Panc1 (cell line): ENCODE data around the gene RNF220. TPM values are rescaled to one million over a fixed set of nuclear protein-coding genes. Genes with fewer than 3 reads are reported as not detected.

Source experiments
- ATAC-seq: fragments of 200-7000 bp; cut with Tn5 transposase; 2 replicates; pipeline ENCODE4 v1.9.1; 2020; ENCODE audit warnings: mild to moderate bottlenecking, moderate library complexity
- BruUV-seq: library from RNA; stranded (reverse); fragments of 400-500 nt; replicated peaks from 2 replicates; lab custom pipeline; 2021; lab: Mats Ljungman, UMichigan
- CTCF ChIA-PET: fragments of 300-600 bp; sonication (Branson Sonifier 250); formaldehyde crosslinking; loops from one replicate; lab custom pipeline; 2022; ENCODE audit warnings: antibody characterized with exemption; lab: Charles Lee
- POLR2A ChIA-PET: fragments of 300-600 bp; sonication (Branson Sonifier 250); formaldehyde crosslinking; loops from one replicate; lab custom pipeline; 2022; ENCODE audit warnings: antibody characterized with exemption; lab: Charles Lee
- DNase-seq: peaks from one replicate; pipeline ENCODE4 v3.0.0-alpha.2; 2010; ENCODE audit warnings: low read depth, low spot score
- H3K27ac ChIP-seq: 2 replicates; pipeline ENCODE4 v1.5.1; 2011; ENCODE audit warnings: mild to moderate bottlenecking, low read length, inconsistent platforms
- H3K27me3 ChIP-seq: fragments of 200-500 bp; sonication (Bioruptor generic); 2 replicates; pipeline ENCODE4 v1.6.0; 2014; ENCODE audit warnings: low read length, inconsistent platforms; ENCODE audit not compliant: control insufficient read depth, insufficient read depth
- H3K36me3 ChIP-seq: fragments of 200-500 bp; sonication (Bioruptor generic); 2 replicates; pipeline ENCODE4 v1.5.1; 2014; ENCODE audit warnings: inconsistent platforms, mild to moderate bottlenecking, low read length, moderate library complexity; ENCODE audit not compliant: control insufficient read depth, insufficient read depth
- H3K4me1 ChIP-seq: 2 replicates; pipeline ENCODE4 v1.5.1; 2011; ENCODE audit warnings: inconsistent platforms, mild to moderate bottlenecking, low read length, moderate library complexity; ENCODE audit not compliant: control insufficient read depth, insufficient read depth
- H3K4me3 ChIP-seq, 2 experiments: 2 replicates each; pipeline ENCODE4 v1.5.1; 2011 to 2012; ENCODE audit warnings: low read depth in 2 of 2, low read length in 2 of 2, mild to moderate bottlenecking in 2 of 2, inconsistent platforms in 1 of 2, moderate library complexity in 1 of 2
- H3K9me3 ChIP-seq: fragments of 200-500 bp; sonication (Bioruptor generic); 2 replicates; pipeline ENCODE4 v1.5.1; 2014; ENCODE audit warnings: low read depth, mild to moderate bottlenecking, inconsistent platforms, low read length, moderate library complexity; ENCODE audit not compliant: control insufficient read depth, insufficient read depth
- POLR2AphosphoS5 ChIP-seq: IDR thresholded peaks from 2 replicates; pipeline ENCODE4 v1.6.1; 2012; ENCODE audit warnings: mild to moderate bottlenecking, low read depth, low read length, moderate library complexity
- SIN3A ChIP-seq: IDR thresholded peaks from 2 replicates; pipeline ENCODE4 v1.6.1; 2012; ENCODE audit warnings: low read depth, mild to moderate bottlenecking, low read length, moderate library complexity, borderline replicate concordance; ENCODE audit not compliant: insufficient read depth
- TCF7L2 ChIP-seq: IDR thresholded peaks from 2 replicates; pipeline ENCODE4 v1.6.1; 2011; ENCODE audit warnings: mild to moderate bottlenecking, low read depth, low read length, inconsistent platforms
- in situ Hi-C: cut with HindIII; loops from 2 replicates; pipeline ENCODE4 v1.10.0; 2016; ENCODE audit warnings: low sequenced_read_pairs, low pct_unique_long_range_greater_than_20kb
- intact Hi-C: fragments of 100-400 bp; cut with micrococcal nuclease; formaldehyde crosslinking; loops from one replicate; pipeline ENCODE4 v1.10.0; 2022; ENCODE audit not compliant: unreplicated experiment
- total RNA-seq: library from RNA; stranded (reverse); gene quantifications from one replicate; pipeline ENCODE4 v1.2.1, GENCODE V29; 2021; ENCODE audit not compliant: unreplicated experiment
- TF ChIP-seq, protein P1 (sequence below), 2 experiments: IDR thresholded peaks; 2 replicates each; pipeline ENCODE4 v1.6.1; 2011 to 2012; ENCODE audit warnings: low read depth in 2 of 2, control low read depth in 1 of 2, low read length in 1 of 2, mild to moderate bottlenecking in 1 of 2, moderate library complexity in 1 of 2; ENCODE audit not compliant: insufficient read depth in 1 of 2
- TF ChIP-seq, protein P2 (sequence below): fragments of 450-650 bp; IDR thresholded peaks from 2 replicates; pipeline ENCODE4 v1.5.1; 2017; ENCODE audit warnings: mild to moderate bottlenecking

Gene RNF220
- total RNA-seq, 1 experiment from 2014 or later, result 64.9 TPM

DNA sequence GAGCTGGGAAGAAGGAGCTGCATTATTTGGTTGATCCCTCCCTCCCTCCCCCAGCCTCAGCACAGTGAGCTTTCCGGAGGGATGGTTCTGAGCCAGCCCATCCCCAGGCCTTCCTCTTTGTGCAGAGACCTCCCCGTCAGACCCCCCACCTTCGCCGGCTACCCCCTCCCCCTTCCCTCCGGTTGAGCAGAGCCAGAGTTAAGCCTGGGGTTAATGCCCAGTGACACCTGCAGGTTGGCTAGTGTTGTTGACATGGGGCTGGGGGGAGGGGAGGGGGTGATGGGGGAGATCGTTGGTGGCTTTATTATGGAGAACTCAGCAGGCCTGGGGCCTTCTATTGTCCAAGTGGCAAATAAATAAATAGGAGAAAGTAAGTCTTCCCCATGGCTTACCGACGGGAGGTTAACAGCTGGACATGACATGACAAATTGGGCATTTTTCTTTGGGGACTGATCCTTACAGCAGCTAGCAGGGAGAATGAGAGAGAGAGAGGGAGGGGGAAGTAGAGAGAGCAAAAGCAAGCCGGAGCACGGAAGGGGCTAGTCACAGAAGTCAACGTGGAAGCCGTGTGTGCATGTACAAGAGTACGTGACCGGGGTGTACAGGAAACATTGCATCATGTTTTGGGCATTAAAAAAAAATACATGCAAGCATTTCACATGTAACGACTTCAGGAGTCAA, 138.1 kb downstream of the RNF220 start:
- CTCF ChIA-PET, result no interaction called here

DNA sequence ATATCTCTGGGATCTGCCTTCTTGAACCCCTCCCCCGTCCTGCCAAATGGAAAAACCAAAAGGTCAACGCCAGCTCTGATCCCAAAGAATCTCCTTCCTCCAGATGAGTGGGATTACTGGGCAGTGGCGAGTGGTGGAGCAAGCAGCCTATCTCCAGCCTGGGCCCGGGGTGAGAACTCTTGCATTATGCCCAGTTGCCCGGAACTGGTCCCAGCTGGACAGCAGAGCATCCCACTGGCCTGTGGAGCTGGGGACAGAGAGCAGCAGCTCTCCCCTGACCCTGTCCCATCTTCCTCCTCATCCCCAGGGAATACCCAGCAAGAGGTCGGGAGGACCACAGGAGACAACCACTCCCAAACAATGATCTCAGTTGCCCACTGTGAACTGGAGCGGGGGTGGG, 138.7 kb downstream of the RNF220 start:
- in situ Hi-C loops, result no loop called here
- no peaks in the 10 kb centered on the region for H3K36me3 ChIP-seq
- DNase-seq (no peak), ATAC-seq (no peak)
- no peaks in the 10 kb centered on the region for H3K9me3 ChIP-seq
- H3K4me1 ChIP-seq, result no peaks in the 10 kb centered on the region
- intact Hi-C loops, result no loop called here
- CTCF ChIA-PET, result no interaction called here
- POLR2A ChIA-PET, result no interaction called here
- H3K27ac ChIP-seq, result no peak overlapping the region
- no peak overlapping the region for H3K4me3 ChIP-seq
- TF ChIP-seq POLR2AphosphoS5 (no peak), TCF7L2 (no peak), SIN3A (no peak)
- TF ChIP-seq, protein P1, sequence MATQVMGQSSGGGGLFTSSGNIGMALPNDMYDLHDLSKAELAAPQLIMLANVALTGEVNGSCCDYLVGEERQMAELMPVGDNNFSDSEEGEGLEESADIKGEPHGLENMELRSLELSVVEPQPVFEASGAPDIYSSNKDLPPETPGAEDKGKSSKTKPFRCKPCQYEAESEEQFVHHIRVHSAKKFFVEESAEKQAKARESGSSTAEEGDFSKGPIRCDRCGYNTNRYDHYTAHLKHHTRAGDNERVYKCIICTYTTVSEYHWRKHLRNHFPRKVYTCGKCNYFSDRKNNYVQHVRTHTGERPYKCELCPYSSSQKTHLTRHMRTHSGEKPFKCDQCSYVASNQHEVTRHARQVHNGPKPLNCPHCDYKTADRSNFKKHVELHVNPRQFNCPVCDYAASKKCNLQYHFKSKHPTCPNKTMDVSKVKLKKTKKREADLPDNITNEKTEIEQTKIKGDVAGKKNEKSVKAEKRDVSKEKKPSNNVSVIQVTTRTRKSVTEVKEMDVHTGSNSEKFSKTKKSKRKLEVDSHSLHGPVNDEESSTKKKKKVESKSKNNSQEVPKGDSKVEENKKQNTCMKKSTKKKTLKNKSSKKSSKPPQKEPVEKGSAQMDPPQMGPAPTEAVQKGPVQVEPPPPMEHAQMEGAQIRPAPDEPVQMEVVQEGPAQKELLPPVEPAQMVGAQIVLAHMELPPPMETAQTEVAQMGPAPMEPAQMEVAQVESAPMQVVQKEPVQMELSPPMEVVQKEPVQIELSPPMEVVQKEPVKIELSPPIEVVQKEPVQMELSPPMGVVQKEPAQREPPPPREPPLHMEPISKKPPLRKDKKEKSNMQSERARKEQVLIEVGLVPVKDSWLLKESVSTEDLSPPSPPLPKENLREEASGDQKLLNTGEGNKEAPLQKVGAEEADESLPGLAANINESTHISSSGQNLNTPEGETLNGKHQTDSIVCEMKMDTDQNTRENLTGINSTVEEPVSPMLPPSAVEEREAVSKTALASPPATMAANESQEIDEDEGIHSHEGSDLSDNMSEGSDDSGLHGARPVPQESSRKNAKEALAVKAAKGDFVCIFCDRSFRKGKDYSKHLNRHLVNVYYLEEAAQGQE (IDR thresholded peaks at IDR 0.05; ENCODE audit: insufficient read depth in 1 of 2, low read depth in 2 of 2, low read length in 1 of 2), result no peak
- TF ChIP-seq, protein P2, sequence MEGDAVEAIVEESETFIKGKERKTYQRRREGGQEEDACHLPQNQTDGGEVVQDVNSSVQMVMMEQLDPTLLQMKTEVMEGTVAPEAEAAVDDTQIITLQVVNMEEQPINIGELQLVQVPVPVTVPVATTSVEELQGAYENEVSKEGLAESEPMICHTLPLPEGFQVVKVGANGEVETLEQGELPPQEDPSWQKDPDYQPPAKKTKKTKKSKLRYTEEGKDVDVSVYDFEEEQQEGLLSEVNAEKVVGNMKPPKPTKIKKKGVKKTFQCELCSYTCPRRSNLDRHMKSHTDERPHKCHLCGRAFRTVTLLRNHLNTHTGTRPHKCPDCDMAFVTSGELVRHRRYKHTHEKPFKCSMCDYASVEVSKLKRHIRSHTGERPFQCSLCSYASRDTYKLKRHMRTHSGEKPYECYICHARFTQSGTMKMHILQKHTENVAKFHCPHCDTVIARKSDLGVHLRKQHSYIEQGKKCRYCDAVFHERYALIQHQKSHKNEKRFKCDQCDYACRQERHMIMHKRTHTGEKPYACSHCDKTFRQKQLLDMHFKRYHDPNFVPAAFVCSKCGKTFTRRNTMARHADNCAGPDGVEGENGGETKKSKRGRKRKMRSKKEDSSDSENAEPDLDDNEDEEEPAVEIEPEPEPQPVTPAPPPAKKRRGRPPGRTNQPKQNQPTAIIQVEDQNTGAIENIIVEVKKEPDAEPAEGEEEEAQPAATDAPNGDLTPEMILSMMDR, result no peak
- H3K27me3 ChIP-seq, result no peaks in the 10 kb centered on the region
- no TSS peak for BruUV-seq

More for the DNA sequence above, 138.1 kb downstream of the RNF220 start:
- DNase-seq (no peak), ATAC-seq (no peak)
- Histone ChIP-seq H3K4me1 (no peaks in the 10 kb centered on the region), H3K9me3 (no peaks in the 10 kb centered on the region), H3K27ac (no peak overlapping the region), H3K4me3 (no peak overlapping the region), H3K36me3 (no peaks in the 10 kb centered on the region), H3K27me3 (no peaks in the 10 kb centered on the region)
- BruUV-seq, result no TSS peak
- in situ Hi-C loops, result no loop called here
- POLR2A ChIA-PET, result no interaction called here
- intact Hi-C loops, result no loop called here
- no peak for TF ChIP-seq TCF7L2
- no peak for TF ChIP-seq SIN3A
- TF ChIP-seq, protein P1 (IDR thresholded peaks at IDR 0.05; ENCODE audit: insufficient read depth in 1 of 2, low read depth in 2 of 2, low read length in 1 of 2), result no peak
- TF ChIP-seq POLR2AphosphoS5, result no peak
- TF ChIP-seq, protein P2, result no peak
